ENCODE data around the gene UNC13B.

DNA sequence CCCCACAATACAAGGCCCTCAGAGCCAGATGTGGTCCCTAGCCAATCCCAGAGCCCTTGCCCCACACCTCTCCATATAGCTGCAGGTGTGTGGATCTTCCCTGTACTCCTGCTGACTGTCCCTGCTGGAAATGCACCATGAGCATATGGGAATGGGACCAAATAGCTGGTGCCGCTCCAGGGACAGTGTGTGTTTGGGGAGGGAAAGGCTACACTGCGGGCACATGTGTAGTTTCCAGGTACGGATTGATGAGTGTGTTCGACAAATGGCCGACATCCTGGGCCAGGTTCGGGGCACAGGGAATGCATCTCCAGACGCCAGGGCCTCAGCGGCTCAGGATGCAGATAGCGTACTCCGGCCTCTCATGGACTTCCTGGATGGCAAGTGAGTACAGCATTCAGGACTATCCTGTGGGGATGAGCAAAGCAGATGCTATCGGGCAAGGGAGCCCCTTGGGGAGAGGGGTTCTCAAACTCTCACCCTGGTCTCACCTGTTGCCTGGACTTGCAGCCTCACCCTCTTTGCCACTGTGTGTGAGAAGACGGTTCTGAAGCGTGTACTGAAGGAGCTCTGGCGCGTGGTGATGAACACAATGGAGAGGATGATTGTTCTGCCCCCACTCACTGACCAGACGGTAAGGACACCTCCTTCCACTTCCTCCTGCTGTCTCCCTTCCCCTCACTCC is 237.0 kb downstream of the UNC13B start:
- TF ChIP-seq, protein P1, sequence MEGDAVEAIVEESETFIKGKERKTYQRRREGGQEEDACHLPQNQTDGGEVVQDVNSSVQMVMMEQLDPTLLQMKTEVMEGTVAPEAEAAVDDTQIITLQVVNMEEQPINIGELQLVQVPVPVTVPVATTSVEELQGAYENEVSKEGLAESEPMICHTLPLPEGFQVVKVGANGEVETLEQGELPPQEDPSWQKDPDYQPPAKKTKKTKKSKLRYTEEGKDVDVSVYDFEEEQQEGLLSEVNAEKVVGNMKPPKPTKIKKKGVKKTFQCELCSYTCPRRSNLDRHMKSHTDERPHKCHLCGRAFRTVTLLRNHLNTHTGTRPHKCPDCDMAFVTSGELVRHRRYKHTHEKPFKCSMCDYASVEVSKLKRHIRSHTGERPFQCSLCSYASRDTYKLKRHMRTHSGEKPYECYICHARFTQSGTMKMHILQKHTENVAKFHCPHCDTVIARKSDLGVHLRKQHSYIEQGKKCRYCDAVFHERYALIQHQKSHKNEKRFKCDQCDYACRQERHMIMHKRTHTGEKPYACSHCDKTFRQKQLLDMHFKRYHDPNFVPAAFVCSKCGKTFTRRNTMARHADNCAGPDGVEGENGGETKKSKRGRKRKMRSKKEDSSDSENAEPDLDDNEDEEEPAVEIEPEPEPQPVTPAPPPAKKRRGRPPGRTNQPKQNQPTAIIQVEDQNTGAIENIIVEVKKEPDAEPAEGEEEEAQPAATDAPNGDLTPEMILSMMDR (IDR thresholded peaks at IDR 0.05; ENCODE audit: insufficient read depth, low read depth, low read length), result no peak
- TF ChIP-seq EZH2 (IDR thresholded peaks at IDR 0.05; ENCODE audit: insufficient read depth, low read length), result no peak

Measured in astrocyte (in vitro differentiated cells and primary cell).